Kidney glomerular epithelial cell (primary cell): ENCODE results near the gene ALOXE3.
"Not testable (repeated sequence)": the region's sequence is repeated elsewhere in the genome, so short reads cannot be mapped to it uniquely, and the experiment has no call there.

Source experiments
- DNase-seq: peaks from one replicate; lab custom pipeline; 2025; lab: John Stamatoyannopoulos, UW

ALOXE3 gene

DNA sequence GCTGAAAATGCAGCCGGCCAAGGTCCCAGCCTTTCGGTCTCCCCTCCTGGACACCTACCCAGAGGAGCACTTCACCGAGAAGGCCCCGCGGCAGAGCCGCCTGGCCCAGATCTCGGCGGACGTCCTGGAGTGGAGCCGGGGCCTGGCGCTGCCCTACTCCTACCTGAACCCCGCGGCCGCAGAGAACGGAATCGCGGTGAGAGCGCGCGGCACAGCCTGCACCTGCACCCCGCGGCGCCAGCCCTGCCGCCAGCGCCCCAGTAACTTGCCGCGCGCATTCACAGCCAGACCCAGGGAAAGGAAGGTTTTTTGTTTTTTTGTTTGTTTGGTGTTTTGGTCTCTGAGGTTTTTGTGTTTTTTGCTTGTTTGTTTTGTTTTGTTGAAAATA, 46.0 kb downstream of the ALOXE3 start:
- no peak for DNase-seq

DNA sequence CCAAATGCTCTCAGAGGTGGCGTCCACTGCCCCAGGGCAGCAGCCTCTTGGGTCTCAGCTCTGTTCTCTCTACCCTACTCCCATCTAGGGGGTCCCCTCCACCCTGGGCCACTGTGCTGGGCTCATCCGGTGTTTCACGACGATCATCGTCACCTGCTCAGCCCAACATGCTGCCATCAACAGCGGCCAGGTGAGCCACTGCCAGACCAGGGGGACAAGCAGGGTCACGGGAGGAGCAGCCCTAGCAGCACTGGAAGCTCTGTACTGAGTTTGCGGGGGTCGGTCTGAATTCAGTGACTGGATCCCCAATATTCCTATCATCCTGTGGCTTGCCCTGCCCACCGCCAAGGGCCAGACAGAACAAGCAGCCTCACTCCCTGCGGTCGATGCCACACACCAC, 46.8 kb downstream of the ALOXE3 start:
- DNase-seq, result no peak

DNA sequence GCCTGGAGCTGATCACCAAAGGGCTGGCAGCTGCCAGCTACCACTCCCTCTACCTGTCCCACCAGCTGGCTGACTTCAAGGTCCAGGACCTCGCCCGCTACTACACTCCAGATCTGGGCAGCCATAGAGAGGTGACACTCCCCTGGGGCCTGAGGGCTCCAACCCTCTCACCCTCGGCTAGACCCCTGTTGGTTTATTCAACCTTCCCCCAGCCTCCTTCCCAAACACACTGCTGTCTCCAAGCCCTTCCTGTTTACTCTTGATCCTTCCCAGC, 48.8 kb downstream of the ALOXE3 start:
- no peak for DNase-seq

DNA sequence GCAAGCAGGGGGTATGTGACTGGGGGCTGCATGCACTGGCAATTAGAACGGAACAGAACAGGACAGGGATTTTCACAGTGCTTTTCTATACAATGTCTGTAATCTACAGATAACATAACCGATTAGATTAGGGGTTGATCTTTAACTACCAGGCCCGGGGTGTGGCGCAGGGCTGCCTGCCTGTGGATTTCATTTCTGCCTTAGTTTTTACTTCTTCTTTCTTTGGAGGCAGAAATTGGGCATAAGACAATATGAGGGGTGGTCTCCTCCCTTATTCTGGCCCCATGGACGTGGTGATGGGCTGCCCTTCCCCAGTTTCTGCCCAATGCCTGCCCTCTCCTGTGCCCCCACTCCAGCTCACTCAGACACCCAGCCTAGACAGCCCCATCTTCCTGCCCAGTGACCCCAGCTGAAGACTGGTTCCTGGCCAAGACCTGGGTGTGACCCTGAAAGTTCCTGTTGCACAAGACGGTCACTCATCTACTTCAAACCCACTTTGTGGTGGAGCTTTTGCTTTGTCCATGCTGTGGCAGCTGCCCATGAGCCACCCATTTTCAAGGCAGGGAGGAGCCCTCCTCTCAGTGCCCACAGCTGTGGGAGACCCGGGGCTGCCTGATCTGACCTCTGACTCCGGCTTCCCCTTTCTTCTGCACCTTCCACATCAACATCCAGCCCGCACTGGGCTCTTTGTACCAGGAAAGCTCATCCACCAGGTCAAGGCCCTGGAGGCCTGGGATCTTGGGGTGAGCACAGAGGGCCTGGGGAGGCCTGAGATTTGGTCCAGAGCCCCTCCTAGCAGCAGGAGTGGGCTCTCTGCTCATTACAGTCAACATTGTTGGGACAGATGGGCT, 49.4 kb downstream of the ALOXE3 start:
- DNase-seq, result no peak

DNA sequence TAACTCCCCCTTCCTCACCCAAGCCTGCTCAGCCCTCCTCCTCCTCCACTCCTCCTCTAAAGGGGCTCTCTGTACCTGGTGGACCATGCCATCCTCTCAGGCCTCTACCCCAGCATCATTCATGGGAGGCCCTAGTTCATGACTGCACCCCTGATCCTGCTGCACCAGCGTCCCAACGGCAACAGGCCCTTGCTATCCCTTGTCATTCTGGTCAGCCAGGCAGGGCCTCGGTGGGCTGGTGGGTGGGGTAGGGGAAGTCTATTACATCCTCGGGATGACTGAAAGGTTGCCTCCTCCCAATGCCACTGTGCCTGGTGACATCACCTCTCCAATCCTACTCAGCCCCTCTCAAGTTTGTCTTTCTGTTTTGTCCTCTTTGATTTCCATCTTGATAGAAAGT, 50.5 kb downstream of the ALOXE3 start:
- DNase-seq, result no peak

DNA sequence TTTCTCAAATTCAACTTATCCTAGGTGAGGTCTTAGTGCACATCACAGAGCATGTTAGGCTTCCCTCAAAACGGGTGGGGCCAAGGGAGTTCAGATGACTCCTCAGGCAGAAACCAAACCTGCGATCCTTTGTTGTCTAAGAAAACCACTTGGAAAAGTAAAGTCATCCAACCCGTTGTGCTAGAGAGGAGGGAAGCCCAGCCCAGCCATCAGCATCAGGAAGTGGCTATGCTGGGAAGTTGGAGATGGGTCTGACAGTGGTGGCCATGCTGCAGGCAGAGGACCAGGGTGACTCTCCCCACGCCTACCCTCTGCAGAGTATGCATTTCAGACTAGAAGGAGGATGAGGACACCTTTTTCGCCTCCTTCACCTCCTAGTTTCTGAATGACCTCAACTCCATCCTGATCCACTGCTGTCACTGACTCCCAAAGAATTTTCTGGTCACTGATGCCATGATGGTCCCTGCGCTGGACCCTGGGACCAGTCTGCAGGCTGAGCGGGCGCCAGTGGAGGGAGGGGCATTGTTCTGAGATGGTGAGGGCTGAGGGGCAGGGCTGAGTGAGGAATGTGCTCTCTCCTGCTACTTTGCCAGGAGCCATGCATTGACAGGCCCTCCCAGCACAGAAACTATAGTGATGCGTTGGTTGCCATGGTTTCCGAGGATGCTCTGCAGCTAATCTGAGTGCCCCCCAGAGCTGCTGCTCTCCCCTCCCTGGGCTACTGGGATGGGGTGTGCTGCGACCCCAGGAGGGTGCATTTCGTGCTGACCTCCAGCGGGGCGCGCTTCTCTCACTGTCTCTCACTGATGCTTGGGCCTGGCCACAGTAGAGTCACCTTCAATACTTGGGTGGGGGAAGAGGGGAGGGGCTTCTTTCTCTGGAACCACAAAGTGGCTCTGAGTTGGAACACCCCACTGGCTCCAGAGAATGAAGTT, 51.2 kb downstream of the ALOXE3 start:
- DNase-seq, result no peak

DNA sequence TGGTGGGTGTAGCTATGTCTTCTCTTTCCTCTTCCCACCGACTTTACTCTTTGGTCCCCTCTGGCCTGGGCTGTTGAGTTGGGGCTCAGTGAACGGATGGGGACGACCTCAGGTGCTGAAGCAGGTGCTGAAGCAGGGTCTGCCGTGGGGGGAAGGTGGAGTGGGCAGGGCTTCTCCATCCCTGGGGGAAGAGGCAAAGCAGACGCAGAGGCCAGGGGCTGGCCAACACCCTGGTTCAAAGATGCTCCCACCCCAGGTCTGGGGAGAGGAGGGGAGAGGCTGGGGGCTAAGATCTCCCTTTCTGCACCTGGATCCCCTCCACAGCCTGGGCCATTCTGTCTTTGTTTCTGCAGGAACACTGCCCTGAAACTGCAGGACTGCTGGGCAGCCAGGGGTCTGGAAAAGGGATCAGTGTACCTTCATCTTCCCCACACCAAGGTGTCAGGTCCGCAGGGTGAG, 53.7 kb downstream of the ALOXE3 start:
- no peak for DNase-seq

DNA sequence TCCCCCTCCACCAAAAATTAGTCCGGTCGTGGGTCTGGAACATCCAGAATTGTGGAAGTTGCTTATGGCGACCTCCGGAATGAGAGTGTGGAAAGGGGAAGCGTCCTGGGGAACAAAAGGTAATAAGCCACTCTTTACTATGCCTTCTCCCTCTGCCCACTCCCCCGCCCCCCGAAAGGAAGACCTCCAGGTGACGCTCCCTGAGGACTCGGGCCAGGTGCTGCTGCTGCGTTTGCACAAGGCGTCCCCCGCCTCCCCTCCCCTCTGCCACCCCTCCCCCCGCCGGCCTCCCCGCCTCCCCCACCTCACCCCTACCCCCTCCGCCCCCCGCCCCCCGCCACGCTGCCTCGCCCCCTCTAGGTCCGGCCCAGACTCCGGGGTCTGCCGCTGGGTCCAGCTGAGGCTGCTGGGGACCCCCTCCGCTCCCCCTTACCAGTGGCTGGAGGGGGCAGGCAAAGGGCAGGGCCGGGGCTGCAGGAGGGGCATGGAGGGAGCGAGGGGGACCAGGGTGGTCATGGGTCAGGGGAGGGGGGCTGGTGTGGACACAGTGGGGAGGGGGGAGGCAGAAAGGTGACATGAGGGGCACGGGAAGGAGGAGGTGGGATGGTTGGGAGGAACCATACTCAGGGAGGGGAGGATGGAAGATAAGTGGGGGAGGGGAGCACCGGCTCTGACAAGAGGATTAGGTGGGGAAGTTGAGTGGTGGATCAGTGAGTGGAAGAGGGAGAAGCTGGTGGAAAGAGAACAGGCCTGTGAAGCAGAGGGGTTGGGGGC, 54.4 kb downstream of the ALOXE3 start:
- DNase-seq, result no peak

DNA sequence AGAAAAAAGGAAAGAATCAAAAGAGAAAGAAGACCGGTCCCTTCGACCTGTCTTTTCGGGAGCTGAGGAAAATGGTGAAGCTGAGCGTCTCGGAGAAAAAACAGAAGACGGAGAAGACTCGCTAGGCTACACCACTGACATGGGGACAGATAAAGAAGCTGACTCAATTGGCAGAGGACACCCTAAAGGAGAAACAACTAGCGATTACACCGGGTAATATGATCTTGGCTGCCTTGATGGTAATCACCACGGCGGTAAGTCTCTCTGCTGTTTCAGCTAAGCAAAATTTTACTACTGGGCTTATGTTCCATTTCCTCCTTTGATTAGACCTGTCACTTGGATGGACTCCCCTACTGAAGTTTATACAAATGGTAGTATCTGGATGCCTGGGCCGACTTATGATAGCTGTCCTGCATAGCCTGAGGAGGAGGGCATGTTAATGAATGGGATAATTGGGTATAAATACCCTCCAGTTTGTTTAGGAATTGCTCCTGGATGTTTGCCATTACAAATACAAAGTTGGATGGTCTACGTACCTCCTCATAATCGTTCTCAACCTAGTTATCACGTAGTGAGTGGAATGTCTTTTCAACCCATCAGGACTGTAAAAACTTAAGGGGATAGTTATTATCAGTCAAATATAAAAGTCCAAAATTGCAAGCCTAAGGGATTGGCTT, 55.4 kb downstream of the ALOXE3 start:
- no peak for DNase-seq

DNA sequence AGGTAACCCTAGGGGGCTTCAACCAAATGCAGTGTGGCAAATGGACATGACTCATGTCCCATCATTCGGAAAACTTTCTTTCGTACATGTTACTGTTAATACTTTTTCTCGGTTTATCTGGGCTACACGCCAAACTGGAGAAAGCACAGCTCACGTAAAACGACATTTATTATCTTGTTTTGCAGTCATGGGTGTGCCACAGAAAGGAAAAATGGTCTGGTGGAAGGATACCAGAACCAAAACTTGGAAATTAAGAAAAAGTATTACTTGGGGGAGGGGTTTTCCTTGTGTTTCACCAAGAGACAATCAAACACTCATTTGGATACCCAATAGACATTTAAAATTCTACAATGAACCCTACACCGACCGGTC, 55.9 kb downstream of the ALOXE3 start:
- no peak for DNase-seq

DNA sequence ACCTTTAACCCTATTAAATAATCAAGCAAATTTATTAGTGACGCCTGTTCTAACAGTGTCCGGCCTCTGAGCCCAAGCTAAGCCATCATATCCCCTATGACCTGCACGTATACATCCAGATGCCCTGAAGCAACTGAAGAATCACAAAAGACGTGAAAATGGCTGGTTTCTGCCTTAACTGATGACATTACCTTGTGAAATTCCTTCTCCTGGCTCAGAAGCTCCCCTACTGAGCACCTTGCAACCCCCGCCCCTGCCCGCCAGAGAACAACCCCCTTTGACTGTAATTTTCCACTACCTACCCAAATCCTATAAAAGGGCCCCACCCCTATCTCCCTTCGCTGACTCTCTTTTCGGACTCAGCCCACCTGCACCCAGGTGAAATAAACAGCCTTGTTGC, 56.5 kb downstream of the ALOXE3 start:
- not testable (repeated sequence) for DNase-seq

DNA sequence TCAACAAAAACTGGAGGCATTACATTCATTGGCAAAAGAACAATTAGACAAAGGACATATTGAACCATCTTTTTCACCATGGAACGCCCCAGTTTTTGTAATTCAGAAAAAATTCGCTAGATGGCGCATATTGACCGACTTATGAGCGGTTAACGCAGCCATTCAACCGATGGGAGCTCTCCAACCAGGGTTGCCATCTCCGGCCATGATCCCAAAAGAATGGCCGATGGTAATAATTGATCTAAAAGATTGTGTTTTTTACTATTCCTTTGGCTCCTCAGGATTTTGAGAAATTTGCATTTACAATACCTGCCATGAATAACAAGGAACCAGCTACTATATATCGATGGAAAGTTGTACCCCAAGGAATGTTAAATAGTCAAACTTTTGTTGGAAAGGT, 58.0 kb downstream of the ALOXE3 start:
- DNase-seq, result peak; percentile 45

DNA sequence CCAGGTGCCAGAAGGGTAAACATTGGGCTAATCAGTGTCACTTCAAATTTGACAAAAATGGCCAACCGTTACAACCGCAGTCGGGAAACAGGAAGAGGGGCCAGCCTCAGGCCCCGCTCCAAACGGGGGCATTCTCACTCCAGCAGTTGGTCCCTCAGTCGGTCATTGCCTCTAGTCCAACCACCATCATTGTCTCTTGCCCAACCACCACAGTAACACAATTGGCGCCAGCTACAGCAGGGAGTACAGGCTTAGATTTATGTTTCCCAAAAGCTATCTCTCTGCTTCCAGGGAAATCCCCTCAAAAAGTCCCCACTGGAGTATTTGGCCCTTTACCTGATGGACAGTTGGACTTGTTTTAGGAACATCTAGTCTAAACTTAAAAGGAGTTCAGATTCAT, 59.2 kb downstream of the ALOXE3 start:
- DNase-seq, result no peak

DNA sequence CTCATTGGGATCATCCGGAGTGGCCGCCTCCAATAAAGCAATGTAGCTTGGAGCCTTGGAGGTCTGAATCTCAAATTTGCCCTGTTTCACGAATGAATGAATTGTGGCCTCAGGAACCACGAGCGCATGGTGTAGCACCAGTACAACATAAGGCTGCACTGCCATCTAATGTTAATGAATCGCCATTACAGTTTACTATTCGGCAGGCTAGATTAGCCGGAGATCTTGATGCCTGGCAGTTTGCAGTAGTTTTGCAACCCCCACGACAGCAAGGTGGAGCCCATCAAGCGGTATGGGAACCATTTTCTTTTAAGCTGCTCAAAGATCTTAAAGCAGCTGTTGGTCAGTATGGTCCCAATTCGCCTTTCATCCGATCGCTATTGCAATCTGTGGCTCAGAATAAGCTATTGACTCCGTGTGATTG, 60.6 kb downstream of the ALOXE3 start:
- peak; percentile 34 for DNase-seq

DNA sequence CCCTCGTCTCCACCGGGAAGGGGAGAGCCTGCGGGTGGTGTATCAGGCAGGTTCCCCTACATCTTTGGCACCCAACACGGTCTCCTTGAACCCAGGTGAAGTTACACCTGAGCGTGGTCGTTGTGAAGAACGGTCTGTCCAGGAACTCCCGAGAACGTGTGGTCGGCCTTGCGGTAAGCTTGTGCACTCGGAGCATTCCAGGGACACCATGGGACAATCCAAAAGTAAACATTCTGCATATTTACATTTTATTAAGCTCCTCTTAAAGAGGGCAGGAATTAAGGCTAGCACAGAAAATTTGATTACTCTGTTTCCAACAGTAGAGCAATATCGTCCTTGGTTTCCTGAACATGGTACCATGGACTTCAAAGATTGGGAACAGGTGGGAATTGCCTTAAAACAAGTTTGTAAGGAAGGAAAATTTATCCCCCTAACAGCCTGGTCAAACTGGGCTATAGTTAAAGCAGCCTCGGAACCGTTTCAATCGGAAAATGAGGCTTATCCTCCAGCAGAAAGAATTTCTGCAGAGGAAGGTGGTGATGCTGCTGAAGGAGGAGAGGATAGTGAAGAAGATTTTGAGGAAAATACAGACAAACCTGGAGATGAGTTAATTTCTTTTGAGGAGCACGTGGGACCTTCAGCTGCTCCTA, 61.2 kb downstream of the ALOXE3 start:
- DNase-seq, result no peak

DNA sequence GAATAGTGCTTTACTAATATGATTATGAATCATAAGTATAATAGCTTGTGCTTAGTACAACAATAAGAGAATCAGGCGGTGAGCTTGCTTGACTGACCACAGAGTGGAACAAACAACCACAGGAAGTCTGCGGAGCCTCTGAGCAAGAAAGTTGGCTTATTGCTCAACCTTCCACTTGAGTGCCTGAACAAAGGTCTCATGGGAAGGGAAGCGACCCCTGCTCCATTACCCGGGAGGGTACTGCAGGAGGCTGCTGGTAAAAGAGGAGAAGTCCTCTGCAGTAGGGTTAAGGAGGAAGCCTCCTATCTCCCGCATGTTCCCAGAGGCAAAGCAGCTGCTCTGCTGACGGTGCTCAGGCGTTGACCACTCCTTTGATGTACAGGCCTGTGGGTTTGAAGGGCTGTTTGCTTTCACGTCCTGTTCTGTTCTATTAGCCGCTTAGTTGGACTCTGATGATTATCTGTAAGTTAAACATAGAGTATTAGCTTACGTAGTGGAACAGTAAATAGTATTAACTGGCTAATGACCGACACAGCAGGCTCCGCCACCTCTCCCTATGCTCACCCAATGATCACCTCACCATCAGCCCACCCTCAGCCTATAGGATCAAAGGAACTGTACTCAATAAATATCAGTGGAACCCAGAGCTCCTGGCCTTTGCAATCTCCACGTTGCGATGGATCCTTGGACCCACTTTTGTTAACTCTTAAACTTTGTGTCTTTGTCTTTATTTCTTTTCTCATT, 61.9 kb downstream of the ALOXE3 start:
- peak; percentile 6 for DNase-seq

DNA sequence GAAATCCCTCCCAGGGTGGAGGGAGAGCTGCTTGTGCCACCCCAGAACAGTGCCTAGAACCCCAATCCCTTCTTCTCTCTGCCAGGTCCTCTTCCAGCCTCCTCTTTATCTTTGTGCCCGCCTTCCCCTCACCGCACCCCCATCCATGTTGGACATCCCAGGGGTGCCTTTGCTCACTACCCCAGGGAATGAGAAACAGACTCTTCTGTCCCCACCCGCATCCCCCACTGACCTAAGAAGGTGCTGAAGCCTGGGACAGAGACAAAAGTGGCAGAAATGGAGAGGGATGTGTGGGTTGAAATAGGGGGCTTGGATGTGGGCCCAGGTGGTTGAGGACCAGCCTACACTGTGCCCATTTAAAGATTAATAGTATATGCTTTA, 62.5 kb downstream of the ALOXE3 start:
- DNase-seq, result no peak

DNA sequence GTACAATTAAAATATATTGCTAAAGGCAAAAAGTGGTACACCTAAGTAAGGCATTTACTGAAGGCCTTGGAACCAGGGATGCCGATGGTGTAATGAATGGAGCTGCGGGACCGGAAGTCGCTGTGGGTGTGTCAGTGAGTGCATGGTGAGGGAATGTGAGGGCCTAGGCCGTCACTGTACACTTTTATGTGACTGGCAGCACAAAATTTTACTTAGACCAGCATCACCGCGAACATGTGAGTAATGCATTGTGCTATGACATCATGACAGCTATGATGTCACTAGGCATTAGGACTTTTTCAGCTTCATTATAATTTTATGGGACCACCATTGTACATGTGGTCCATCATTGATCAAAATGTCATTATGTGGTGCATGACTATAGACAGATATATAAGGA, 64.7 kb downstream of the ALOXE3 start:
- no peak for DNase-seq

DNA sequence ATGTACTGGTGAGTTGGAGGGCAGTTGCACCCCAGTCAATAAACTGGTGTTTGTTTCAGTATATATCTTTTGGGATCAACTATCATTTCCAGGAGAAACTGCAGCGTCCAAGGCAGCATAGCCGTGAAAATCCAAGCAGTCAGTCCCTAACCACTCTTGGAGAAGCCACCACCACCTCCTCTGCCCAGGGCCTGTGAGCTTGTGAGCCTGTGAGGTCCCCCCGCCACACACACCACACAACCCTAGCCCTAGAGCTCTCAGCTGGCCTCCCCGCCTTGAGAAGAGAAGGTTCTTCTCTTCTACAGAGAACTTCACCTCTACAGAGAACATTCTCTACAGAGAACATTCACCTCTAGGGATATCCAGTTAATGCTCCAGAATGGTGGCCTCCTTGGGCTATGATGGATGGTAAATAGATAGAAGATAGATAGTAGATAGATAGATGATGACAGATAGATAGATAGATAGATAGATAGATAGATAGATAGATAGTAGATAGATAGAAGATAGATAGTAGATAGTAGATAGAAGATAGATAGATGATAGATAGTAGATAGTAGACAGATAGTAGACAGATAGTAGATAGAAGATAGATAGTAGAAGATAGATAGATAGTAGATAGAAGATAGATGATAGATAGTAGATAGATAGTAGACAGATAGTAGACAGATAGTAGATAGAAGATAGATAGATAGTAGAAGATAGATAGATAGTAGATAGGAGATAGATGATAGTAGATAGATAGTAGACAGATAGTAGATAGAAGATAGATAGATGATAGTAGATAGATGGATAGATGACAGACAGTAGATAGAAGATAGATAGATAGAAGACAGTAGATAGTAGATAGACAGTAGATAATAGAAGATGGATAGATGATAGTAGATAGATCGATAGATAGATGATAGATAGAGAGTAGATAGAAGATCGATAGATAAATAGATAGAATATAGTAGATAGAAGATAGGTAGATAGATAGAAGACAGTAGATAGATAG, 65.8 kb downstream of the ALOXE3 start:
- no peak for DNase-seq

DNA sequence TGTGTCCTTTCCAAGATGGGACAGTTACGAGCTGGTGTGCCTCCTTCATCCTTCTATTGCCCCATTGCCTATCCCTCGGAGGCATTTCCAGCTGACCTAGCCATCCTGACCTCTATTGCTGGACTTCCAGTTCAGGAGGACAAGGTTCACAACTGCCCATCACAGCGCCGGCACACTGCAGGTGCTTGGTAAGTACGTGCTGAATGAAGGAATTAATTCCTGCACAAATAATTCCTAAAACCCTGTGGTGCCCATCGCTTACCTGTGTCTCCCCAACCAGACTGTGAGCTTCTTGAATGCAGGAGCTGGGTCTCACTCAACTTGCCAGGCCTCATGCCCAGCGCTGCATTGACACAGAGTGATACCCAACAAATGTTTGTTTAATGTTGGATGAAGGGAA, 66.5 kb downstream of the ALOXE3 start:
- no peak for DNase-seq
